ENCODE data around the gene ZNF555.
"Not testable (repeated sequence)": the region's sequence is repeated elsewhere in the genome, so short reads cannot be mapped to it uniquely, and the experiment has no call there.

The ZNF555 gene

GRCh38 chr19:2807379-2808128, 33.7 kb upstream of the ZNF555 start:
- no peak for DNase-seq (ENCODE audit: low spot score)

- DNase-seq (ENCODE audit: low spot score) = peak; percentile 12
Measured at GRCh38 chr19:2808129-2808941, 32.9 kb upstream of the ZNF555 start.

GRCh38 chr19:2809387-2810140, 31.7 kb upstream of the ZNF555 start:
- no peak for DNase-seq (ENCODE audit: low spot score)

GRCh38 chr19:2810141-2811091, 30.9 kb upstream of the ZNF555 start:
- DNase-seq (ENCODE audit: low spot score) = no peak

- no peak for DNase-seq (ENCODE audit: low spot score)
Measured at GRCh38 chr19:2811221-2811722, 30.0 kb upstream of the ZNF555 start.

GRCh38 chr19:2811735-2812413, 29.4 kb upstream of the ZNF555 start:
- DNase-seq (ENCODE audit: low spot score) = no peak

GRCh38 chr19:2812414-2813234, 28.7 kb upstream of the ZNF555 start:
- DNase-seq (ENCODE audit: low spot score) = no peak

- no peak for DNase-seq (ENCODE audit: low spot score)
Measured at GRCh38 chr19:2813235-2814160, 27.8 kb upstream of the ZNF555 start.

- no peak for DNase-seq (ENCODE audit: low spot score)
Measured at GRCh38 chr19:2814426-2814825, 26.8 kb upstream of the ZNF555 start.

GRCh38 chr19:2815191-2815614, 26.1 kb upstream of the ZNF555 start:
- no peak for DNase-seq (ENCODE audit: low spot score)

- no peak for DNase-seq (ENCODE audit: low spot score)
Measured at GRCh38 chr19:2815923-2816322, 25.4 kb upstream of the ZNF555 start.

- no peak for DNase-seq (ENCODE audit: low spot score)
Measured at GRCh38 chr19:2816641-2817040, 24.6 kb upstream of the ZNF555 start.

GRCh38 chr19:2817237-2817829, 23.9 kb upstream of the ZNF555 start:
- not testable (repeated sequence) for DNase-seq (ENCODE audit: low spot score)

- DNase-seq (ENCODE audit: low spot score) = peak; percentile 98
Measured at GRCh38 chr19:2819540-2820111, 21.6 kb upstream of the ZNF555 start, which contains the start of gene ZNF554. ZNF554 (plus strand) TSS chr19:2819868; CDS start chr19:2820072, 204 bp downstream.

GRCh38 chr19:2820112-2820702, 21.1 kb upstream of the ZNF555 start:
- peak; percentile 37 for DNase-seq (ENCODE audit: low spot score)

GRCh38 chr19:2822846-2823245, 18.4 kb upstream of the ZNF555 start:
- no peak for DNase-seq (ENCODE audit: low spot score)

GRCh38 chr19:2823646-2824045, 17.6 kb upstream of the ZNF555 start:
- no peak for DNase-seq (ENCODE audit: low spot score)
